SK-N-SH (cell line): ENCODE results near the gene ODAD3. TPM values are rescaled to one million over a fixed set of nuclear protein-coding genes. Genes with fewer than 3 reads are reported as not detected.

Experiments
- CTCF ChIA-PET: fragments of 300-600, 350-600 bp; formaldehyde crosslinking; extraction: SDS; loops from one replicate; lab custom pipeline; 2021; lab: Yijun Ruan, JAX
- POLR2A ChIA-PET: fragments of 350-600 bp; sonication (Branson Sonifier 250); formaldehyde crosslinking; extraction: SDS; loops from one replicate; lab custom pipeline; 2020; ENCODE audit warnings: antibody characterized with exemption, inconsistent platforms; lab: Yijun Ruan, JAX
- DNase-seq: peaks from one replicate; pipeline ENCODE4 v3.0.0; 2012
- H2AFZ ChIP-seq: fragments of 200-600 bp; sonication (generic); 2 replicates; pipeline ENCODE4 v1.8.1; 2016; ENCODE audit warnings: antibody characterized with exemption, mild to moderate bottlenecking, low read depth
- H3F3A ChIP-seq: fragments of 200-600 bp; sonication (generic); replicated peaks from 2 replicates; pipeline ENCODE3; 2016; ENCODE audit warnings: antibody characterized with exemption, mild to moderate bottlenecking; ENCODE audit not compliant: insufficient read depth
- H3K27ac ChIP-seq, 2 experiments: fragments of 200-500 bp in 1 of 2; fragments of 200-600 bp in 1 of 2; sonication (Bioruptor generic) in 1 of 2; sonication (generic), shearing (Covaris generic) in 1 of 2; 2 replicates each; pipeline versions ENCODE4 v1.5.1 to v1.6.1; 2014 to 2016; ENCODE audit warnings: low read depth in 2 of 2, inconsistent platforms in 1 of 2, low read length in 1 of 2, mild to moderate bottlenecking in 1 of 2, mixed read lengths in 1 of 2
- H3K27me3 ChIP-seq: fragments of 200-600 bp; sonication (generic), shearing (Covaris generic); 2 replicates; pipeline ENCODE4 v1.6.1; 2016; ENCODE audit warnings: mixed run types; ENCODE audit not compliant: insufficient read depth
- H3K36me3 ChIP-seq, 2 experiments: fragments of 200-500 bp in 1 of 2; fragments of 200-600 bp in 1 of 2; sonication (Bioruptor generic) in 1 of 2; sonication (generic) in 1 of 2; replicated peaks in 1 of 2; 2 replicates each; pipeline versions ENCODE3 to v1.5.1; 2014 to 2016; ENCODE audit warnings: low read length in 1 of 2, mild to moderate bottlenecking in 1 of 2; ENCODE audit not compliant: insufficient read depth in 2 of 2, control insufficient read depth in 1 of 2
- H3K4me1 ChIP-seq, 2 experiments: fragments of 200-500 bp in 1 of 2; fragments of 200-600 bp in 1 of 2; sonication (Bioruptor generic) in 1 of 2; sonication (generic), shearing (Covaris generic) in 1 of 2; 2 replicates each; pipeline versions ENCODE4 v1.5.1 to v1.6.1; 2014 to 2016; ENCODE audit warnings: low read depth in 1 of 2, low read length in 1 of 2, mixed run types in 1 of 2; ENCODE audit not compliant: insufficient read depth in 2 of 2, control insufficient read depth in 1 of 2
- H3K4me2 ChIP-seq: fragments of 200-600 bp; sonication (generic), shearing (Covaris generic); 2 replicates; pipeline ENCODE4 v1.6.1; 2017; ENCODE audit warnings: mixed run types
- H3K4me3 ChIP-seq, 2 experiments: fragments of 200-500 bp in 1 of 2; fragments of 200-600 bp in 1 of 2; sonication (Bioruptor generic) in 1 of 2; sonication (generic), shearing (Covaris generic) in 1 of 2; 2 replicates each; pipeline versions ENCODE4 v1.5.1 to v1.8.1; 2014 to 2016; ENCODE audit warnings: low read depth in 2 of 2, inconsistent platforms in 1 of 2, low read length in 1 of 2, mild to moderate bottlenecking in 1 of 2, mixed read lengths in 1 of 2, moderate library complexity in 1 of 2
- H3K79me2 ChIP-seq: fragments of 200-600 bp; sonication (generic); 2 replicates; pipeline ENCODE4 v1.8.1; 2017; ENCODE audit warnings: mild to moderate bottlenecking; ENCODE audit not compliant: insufficient read depth
- H3K9ac ChIP-seq: fragments of 200-600 bp; sonication (generic); 2 replicates; pipeline ENCODE4 v1.6.1; 2017; ENCODE audit warnings: mixed run types
- H3K9me2 ChIP-seq: fragments of 200-600 bp; sonication (generic); 2 replicates; pipeline ENCODE4 v1.6.1; 2017; ENCODE audit warnings: mixed run types
- H3K9me3 ChIP-seq: fragments of 200-600 bp; sonication (generic); 2 replicates; pipeline ENCODE4 v1.6.1; 2017; ENCODE audit warnings: mixed run types, mild to moderate bottlenecking, moderate library complexity
- H4K20me1 ChIP-seq: fragments of 200-600 bp; sonication (generic); 2 replicates; pipeline ENCODE4 v1.6.1; 2017; ENCODE audit warnings: mild to moderate bottlenecking, mixed run types; ENCODE audit not compliant: insufficient read depth
- CHD2 ChIP-seq: fragments of 150-350 bp; IDR thresholded peaks from 2 replicates; pipeline ENCODE4 v1.6.1; 2018; ENCODE audit warnings: low read length; ENCODE audit not compliant: partially characterized antibody
- EZH2phosphoT487 ChIP-seq: fragments of 200-600 bp; sonication (generic); IDR thresholded peaks from 2 replicates; pipeline ENCODE4 v1.6.1; 2017; ENCODE audit warnings: low read depth, mixed run types, mild to moderate bottlenecking, antibody characterized with exemption, moderate library complexity, borderline replicate concordance
- FOSL2 ChIP-seq: IDR thresholded peaks from 2 replicates; pipeline ENCODE4 v1.4.0; 2012; ENCODE audit warnings: low read depth, mild to moderate bottlenecking, moderate library complexity, borderline replicate concordance
- FOXJ3 ChIP-seq: sonication (generic); formaldehyde crosslinking; IDR thresholded peaks from 2 replicates; pipeline ENCODE4 v1.5.1; 2020; ENCODE audit warnings: mild to moderate bottlenecking, missing genetic modification reagents
- GATA2 ChIP-seq: sonication (generic); formaldehyde crosslinking; IDR thresholded peaks from 2 replicates; pipeline ENCODE4 v1.5.0; 2020; ENCODE audit warnings: mild to moderate bottlenecking, missing genetic modification reagents
- MEF2A ChIP-seq: IDR thresholded peaks from 2 replicates; pipeline ENCODE4 v1.4.0; 2012; ENCODE audit warnings: low read depth, borderline replicate concordance
- MXI1 ChIP-seq: IDR thresholded peaks from 2 replicates; pipeline ENCODE4 v1.6.1; 2012; ENCODE audit warnings: mild to moderate bottlenecking, low read depth, low read length, improper control_type of control experiment
- NFIC ChIP-seq: IDR thresholded peaks from 2 replicates; pipeline ENCODE4 v1.4.0; 2012; ENCODE audit warnings: borderline replicate concordance
- NRF1 ChIP-seq: IDR thresholded peaks from 2 replicates; pipeline ENCODE4 v1.6.1; 2012; ENCODE audit warnings: low read depth, mild to moderate bottlenecking, low read length
- POLR2AphosphoS5 ChIP-seq: IDR thresholded peaks from 2 replicates; pipeline ENCODE4 v1.6.1; 2012; ENCODE audit warnings: low read depth, low read length
- RFX5 ChIP-seq: IDR thresholded peaks from 2 replicates; pipeline ENCODE4 v1.6.1; 2012; ENCODE audit warnings: mild to moderate bottlenecking, improper control_type of control experiment, low read length
- SIN3A ChIP-seq: IDR thresholded peaks from 2 replicates; pipeline ENCODE4 v1.6.1; 2012; ENCODE audit warnings: low read depth, mild to moderate bottlenecking, low read length, moderate library complexity, borderline replicate concordance
- SMC3 ChIP-seq: IDR thresholded peaks from 2 replicates; pipeline ENCODE4 v1.6.1; 2012; ENCODE audit warnings: low read depth, low read length, improper control_type of control experiment
- TAF1 ChIP-seq: IDR thresholded peaks from 2 replicates; pipeline ENCODE4 v1.6.1; 2012; ENCODE audit warnings: low read depth, mild to moderate bottlenecking, low read length, moderate library complexity, borderline replicate concordance
- YY1 ChIP-seq: IDR thresholded peaks from 2 replicates; pipeline ENCODE4 v1.4.0; 2012; ENCODE audit warnings: low read depth, mild to moderate bottlenecking
- WGBS: methylation state at CpG from one replicate; pipeline ENCODE4 v1.1.6; 2017; ENCODE audit warnings: low lambda C conversion rate; 5-methylcytosine and 5-hydroxymethylcytosine counted together
- polyA plus RNA-seq, 3 experiments: library from polyadenylated mRNA; depleted of rRNA; stranded (reverse); fragments of >200 nt; gene quantifications; 2 replicates each; pipeline ENCODE4 v1.2.3, GENCODE V29; 2012
- TF ChIP-seq, protein P1 (sequence below): IDR thresholded peaks from 2 replicates; pipeline ENCODE4; 2012
- TF ChIP-seq, protein P2 (sequence below): IDR thresholded peaks from 2 replicates; pipeline ENCODE4 v1.6.1; 2012; ENCODE audit warnings: mild to moderate bottlenecking, low read depth, low read length, moderate library complexity
- TF ChIP-seq, protein P3 (sequence below): fragments of 150-350 bp; IDR thresholded peaks from 2 replicates; pipeline ENCODE4 v1.6.1; 2016; ENCODE audit warnings: mild to moderate bottlenecking, low read depth, low read length
- TF ChIP-seq, protein P4 (sequence below): IDR thresholded peaks from 2 replicates; pipeline ENCODE4 v1.4.0; 2012; ENCODE audit warnings: low read depth

ODAD3 gene
- polyA plus RNA-seq, 1 of the 3 experiments (the other 2 are of a cell fraction) = 4.2 TPM

DNA sequence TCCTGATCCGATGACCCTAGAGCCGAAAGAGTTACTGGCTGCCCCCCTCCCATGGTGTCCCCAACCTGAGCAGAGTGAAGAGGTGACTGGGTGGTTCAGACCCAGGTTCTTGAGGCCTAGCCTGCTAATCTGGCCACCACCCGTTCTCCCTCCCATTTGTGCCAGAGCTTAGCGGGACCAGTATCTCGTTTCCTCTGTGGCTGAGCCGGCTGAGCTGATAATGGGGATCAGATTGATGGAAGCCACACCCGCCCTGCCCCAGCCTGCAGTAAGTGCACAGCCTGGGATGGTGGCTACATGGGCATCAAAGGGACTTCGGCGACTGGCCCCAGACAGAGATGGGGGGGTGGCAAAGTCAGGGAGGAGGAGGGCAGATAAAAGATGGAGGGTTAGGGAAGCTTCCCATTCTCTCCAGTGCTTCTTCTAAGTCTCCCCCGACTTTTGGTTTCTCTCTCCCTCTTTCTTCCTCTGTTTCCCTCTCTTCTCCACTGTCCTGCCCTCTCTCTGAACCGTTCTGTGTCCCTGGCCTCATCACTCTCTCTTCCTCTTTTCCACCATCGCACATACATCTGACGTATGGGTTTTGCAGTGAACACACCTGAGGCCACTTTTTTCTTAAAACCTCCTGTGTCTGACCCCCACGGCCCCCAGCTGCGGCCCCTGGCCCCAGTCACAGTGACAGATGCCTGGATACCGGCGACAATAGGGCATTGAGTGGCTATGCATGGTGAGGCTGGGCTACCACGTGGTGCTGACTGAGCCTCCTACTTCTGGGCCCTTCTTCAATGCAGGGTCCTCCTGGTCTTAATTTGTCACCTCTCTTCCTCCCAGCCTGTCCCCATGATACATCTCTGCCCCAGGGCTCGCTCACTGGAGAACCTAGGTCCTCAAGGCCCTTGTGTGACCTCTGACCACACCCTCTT is 43.5 kb upstream of the ODAD3 start:
- no peak overlapping the region for H3K4me2 ChIP-seq
- no peak overlapping the region for H3K9ac ChIP-seq
- H3K79me2 ChIP-seq = no peaks in the 10 kb centered on the region
- no peak for TF ChIP-seq FOSL2
- no peak for TF ChIP-seq POLR2AphosphoS5
- TF ChIP-seq NFIC = no peak
- TF ChIP-seq, protein P1, sequence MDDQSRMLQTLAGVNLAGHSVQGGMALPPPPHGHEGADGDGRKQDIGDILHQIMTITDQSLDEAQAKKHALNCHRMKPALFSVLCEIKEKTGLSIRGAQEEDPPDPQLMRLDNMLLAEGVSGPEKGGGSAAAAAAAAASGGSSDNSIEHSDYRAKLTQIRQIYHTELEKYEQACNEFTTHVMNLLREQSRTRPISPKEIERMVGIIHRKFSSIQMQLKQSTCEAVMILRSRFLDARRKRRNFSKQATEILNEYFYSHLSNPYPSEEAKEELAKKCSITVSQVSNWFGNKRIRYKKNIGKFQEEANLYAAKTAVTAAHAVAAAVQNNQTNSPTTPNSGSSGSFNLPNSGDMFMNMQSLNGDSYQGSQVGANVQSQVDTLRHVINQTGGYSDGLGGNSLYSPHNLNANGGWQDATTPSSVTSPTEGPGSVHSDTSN = no peak
- TF ChIP-seq FOXJ3 (CRISPR knock-in tag) = no peak
- TF ChIP-seq, all 33 proteins: peak for 0
- Histone ChIP-seq H3K36me3 (no peaks in the 10 kb centered on the region), H4K20me1 (no peaks in the 10 kb centered on the region), H3K4me1 (peaks cover 0 to 19% of the 10 kb centered on the region in 2 experiments; a peak in 1 of 4 replicates), H3F3A (no peaks in the 10 kb centered on the region), H3K27me3 (peaks cover 25% of the 10 kb centered on the region; the same call in 1 of the 2 replicates), H3K9me3 (no peaks in the 10 kb centered on the region), H3K4me3 (peak overlapping the region in 1 of 2 experiments; percentile 54; a peak in 2 of 4 replicates), H2AFZ (no peak overlapping the region), H3K27ac (peak overlapping the region in 1 of 2 experiments; percentile 60; a peak in 1 of 4 replicates), H3K9me2 (no peaks in the 10 kb centered on the region)
- DNase-seq = no peak
- POLR2A ChIA-PET = no interaction called here
- WGBS = 80% methylated on average over 18 of the region's 19 CpGs
- CTCF ChIA-PET = interaction anchor here (1.3 to 3.1 kb wide), 3 partner anchors 97 to 103 kb away, joined by 3 to 9 read pairs (median 3); no protein-coding TSS in a partner anchor

DNA sequence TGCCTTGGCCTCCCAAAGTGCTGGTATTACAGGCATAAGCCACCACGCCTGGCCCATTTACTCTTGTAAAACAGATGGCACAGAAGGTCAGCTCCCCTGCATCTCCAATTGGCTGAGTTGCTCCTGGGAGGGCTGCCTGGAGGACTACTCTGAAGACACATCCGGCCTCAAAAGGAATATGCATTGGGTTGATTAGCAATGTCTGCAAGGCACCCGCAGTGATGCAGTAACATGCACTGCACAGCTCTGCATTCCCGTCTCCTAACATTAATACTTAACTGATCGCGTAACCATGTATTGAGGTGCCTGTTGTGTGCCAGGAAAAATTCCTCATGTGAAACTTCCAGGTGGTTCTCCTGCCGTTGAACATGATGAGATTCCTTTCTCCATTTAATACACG is 40.9 kb upstream of the ODAD3 start:
- TF ChIP-seq YY1 (no peak), SIN3A (no peak), GATA2 (no peak), MXI1 (no peak), NRF1 (no peak), CHD2 (no peak), RFX5 (no peak), TAF1 (no peak), MEF2A (no peak), EZH2phosphoT487 (no peak), SMC3 (no peak)
- TF ChIP-seq, protein P2, sequence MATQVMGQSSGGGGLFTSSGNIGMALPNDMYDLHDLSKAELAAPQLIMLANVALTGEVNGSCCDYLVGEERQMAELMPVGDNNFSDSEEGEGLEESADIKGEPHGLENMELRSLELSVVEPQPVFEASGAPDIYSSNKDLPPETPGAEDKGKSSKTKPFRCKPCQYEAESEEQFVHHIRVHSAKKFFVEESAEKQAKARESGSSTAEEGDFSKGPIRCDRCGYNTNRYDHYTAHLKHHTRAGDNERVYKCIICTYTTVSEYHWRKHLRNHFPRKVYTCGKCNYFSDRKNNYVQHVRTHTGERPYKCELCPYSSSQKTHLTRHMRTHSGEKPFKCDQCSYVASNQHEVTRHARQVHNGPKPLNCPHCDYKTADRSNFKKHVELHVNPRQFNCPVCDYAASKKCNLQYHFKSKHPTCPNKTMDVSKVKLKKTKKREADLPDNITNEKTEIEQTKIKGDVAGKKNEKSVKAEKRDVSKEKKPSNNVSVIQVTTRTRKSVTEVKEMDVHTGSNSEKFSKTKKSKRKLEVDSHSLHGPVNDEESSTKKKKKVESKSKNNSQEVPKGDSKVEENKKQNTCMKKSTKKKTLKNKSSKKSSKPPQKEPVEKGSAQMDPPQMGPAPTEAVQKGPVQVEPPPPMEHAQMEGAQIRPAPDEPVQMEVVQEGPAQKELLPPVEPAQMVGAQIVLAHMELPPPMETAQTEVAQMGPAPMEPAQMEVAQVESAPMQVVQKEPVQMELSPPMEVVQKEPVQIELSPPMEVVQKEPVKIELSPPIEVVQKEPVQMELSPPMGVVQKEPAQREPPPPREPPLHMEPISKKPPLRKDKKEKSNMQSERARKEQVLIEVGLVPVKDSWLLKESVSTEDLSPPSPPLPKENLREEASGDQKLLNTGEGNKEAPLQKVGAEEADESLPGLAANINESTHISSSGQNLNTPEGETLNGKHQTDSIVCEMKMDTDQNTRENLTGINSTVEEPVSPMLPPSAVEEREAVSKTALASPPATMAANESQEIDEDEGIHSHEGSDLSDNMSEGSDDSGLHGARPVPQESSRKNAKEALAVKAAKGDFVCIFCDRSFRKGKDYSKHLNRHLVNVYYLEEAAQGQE = no peak
- TF ChIP-seq, protein P3, sequence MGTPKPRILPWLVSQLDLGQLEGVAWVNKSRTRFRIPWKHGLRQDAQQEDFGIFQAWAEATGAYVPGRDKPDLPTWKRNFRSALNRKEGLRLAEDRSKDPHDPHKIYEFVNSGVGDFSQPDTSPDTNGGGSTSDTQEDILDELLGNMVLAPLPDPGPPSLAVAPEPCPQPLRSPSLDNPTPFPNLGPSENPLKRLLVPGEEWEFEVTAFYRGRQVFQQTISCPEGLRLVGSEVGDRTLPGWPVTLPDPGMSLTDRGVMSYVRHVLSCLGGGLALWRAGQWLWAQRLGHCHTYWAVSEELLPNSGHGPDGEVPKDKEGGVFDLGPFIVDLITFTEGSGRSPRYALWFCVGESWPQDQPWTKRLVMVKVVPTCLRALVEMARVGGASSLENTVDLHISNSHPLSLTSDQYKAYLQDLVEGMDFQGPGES = no peak
- TF ChIP-seq, protein P4, sequence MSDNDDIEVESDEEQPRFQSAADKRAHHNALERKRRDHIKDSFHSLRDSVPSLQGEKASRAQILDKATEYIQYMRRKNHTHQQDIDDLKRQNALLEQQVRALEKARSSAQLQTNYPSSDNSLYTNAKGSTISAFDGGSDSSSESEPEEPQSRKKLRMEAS = no peak
- Histone ChIP-seq H3K9me2 (no peaks in the 10 kb centered on the region), H3K9me3 (no peaks in the 10 kb centered on the region), H3K4me2 (no peak overlapping the region), H2AFZ (no peak overlapping the region), H3K4me3 (no peak overlapping the region), H4K20me1 (no peaks in the 10 kb centered on the region), H3K9ac (no peak overlapping the region), H3K36me3 (no peaks in the 10 kb centered on the region), H3K27me3 (0 out of 2 replicates have a peak, but pooled peaks cover 16% of the 10 kb centered on the region), H3K79me2 (no peaks in the 10 kb centered on the region), H3K27ac (no peak overlapping the region), H3K4me1 (peaks cover 0 to 11% of the 10 kb centered on the region in 2 experiments; a peak in 1 of 4 replicates), H3F3A (no peaks in the 10 kb centered on the region)
- WGBS = 75% methylated on average over 8 of the region's 8 CpGs
- DNase-seq = no peak
- ChIA-PET POLR2A (no interaction called here), CTCF (no interaction called here)
